CD1c-positive myeloid dendritic cell (primary cell): ENCODE results near the gene ALPP.
"Not testable (repeated sequence)": the region's sequence is repeated elsewhere in the genome, so short reads cannot be mapped to it uniquely, and the experiment has no call there.

Experiments
- DNase-seq: peaks from one replicate; pipeline ENCODE4 v3.0.0-alpha.2; 2016; ENCODE audit errors: extremely low spot score

ALPP gene

GRCh38 chr2:232378735-232379151, at the start of gene ALPP:
ALPP (plus strand) TSS chr2:232378751; CDS start chr2:232378803, 52 bp downstream.
- DNase-seq = not testable (repeated sequence)

- DNase-seq = no peak
Observed at GRCh38 chr2:232329716-232330067, 48.9 kb upstream of the ALPP start.

GRCh38 chr2:232330068-232330999, 48.2 kb upstream of the ALPP start:
- DNase-seq = no peak

GRCh38 chr2:232331061-232331460, 47.5 kb upstream of the ALPP start:
- not testable (repeated sequence) for DNase-seq

GRCh38 chr2:232331641-232332040, 46.9 kb upstream of the ALPP start:
- not testable (repeated sequence) for DNase-seq

- not testable (repeated sequence) for DNase-seq
Observed at GRCh38 chr2:232332244-232332939, 46.2 kb upstream of the ALPP start.

GRCh38 chr2:232332940-232333259, 45.7 kb upstream of the ALPP start:
- DNase-seq = no peak

- DNase-seq = no peak
Observed at GRCh38 chr2:232333361-232334135, 45.0 kb upstream of the ALPP start.

- DNase-seq = not testable (repeated sequence)
Observed at GRCh38 chr2:232334136-232334884, 44.2 kb upstream of the ALPP start.

GRCh38 chr2:232334885-232335205, 43.7 kb upstream of the ALPP start:
- not testable (repeated sequence) for DNase-seq

- not testable (repeated sequence) for DNase-seq
Observed at GRCh38 chr2:232335206-232335858, 43.2 kb upstream of the ALPP start.

- DNase-seq = no peak
Observed at GRCh38 chr2:232335859-232336215, 42.7 kb upstream of the ALPP start.

- DNase-seq = no peak
Observed at GRCh38 chr2:232336241-232336736, 42.3 kb upstream of the ALPP start.

GRCh38 chr2:232336981-232337720, 41.4 kb upstream of the ALPP start:
- DNase-seq = peak; percentile 6

GRCh38 chr2:232338094-232338758, 40.3 kb upstream of the ALPP start:
- not testable (repeated sequence) for DNase-seq

- DNase-seq = no peak
Observed at GRCh38 chr2:232338759-232339106, 39.8 kb upstream of the ALPP start.

- no peak for DNase-seq
Observed at GRCh38 chr2:232339121-232340081, 39.1 kb upstream of the ALPP start.

- DNase-seq = no peak
Observed at GRCh38 chr2:232340171-232340935, 38.2 kb upstream of the ALPP start.
